Testis (tissue), 3 donors: Measurements from ENCODE around the gene TMC3. TPM values are rescaled to one million over a fixed set of nuclear protein-coding genes. Genes with fewer than 3 reads are reported as not detected.
A peak's percentile ranks its signal among the peaks of the same experiment; 100 is the strongest.

ENCODE experiments used
- DNase-seq: peaks from one replicate; pipeline ENCODE4 v3.0.0-alpha.2; 2019
- H3K27ac ChIP-seq, 2 donors: fragments of 200-600 bp; sonication (generic); one replicate each; pipeline ENCODE4 v1.5.1; 2019
- H3K27me3 ChIP-seq: fragments of 200-600 bp; sonication (generic); one replicate; pipeline ENCODE4 v1.5.1; 2019
- H3K36me3 ChIP-seq: fragments of 200-600 bp; sonication (generic); one replicate; pipeline ENCODE4 v1.5.1; 2017; ENCODE audit warnings: low read depth; ENCODE audit errors: missing control alignments
- H3K4me1 ChIP-seq: fragments of 200-600 bp; sonication (generic); one replicate; pipeline ENCODE4 v1.5.1; 2019
- H3K4me3 ChIP-seq, 2 donors: fragments of 200-600 bp; sonication (generic); one replicate each; pipeline ENCODE4 v1.5.1; 2017 to 2019
- H3K9me3 ChIP-seq: fragments of 200-600 bp; sonication (generic); one replicate; pipeline ENCODE4 v1.5.1; 2017
- POLR2A ChIP-seq: fragments of 450-650 bp; IDR thresholded peaks from one replicate; pipeline ENCODE4 v1.6.1; 2017; ENCODE audit warnings: antibody characterized with exemption, mild to moderate bottlenecking, moderate library complexity
- WGBS, 2 donors: methylation state at CpG; one replicate each; pipeline ENCODE4 v1.1.5; 2018; 5-methylcytosine and 5-hydroxymethylcytosine counted together
- intact Hi-C: fragments of 100-400 bp; cut with DNase I; formaldehyde crosslinking; loops from one replicate; pipeline ENCODE4 v1.15.1; 2023; ENCODE audit warnings: low total_unique reads
- polyA plus RNA-seq: library from polyadenylated mRNA; stranded (reverse); fragments of 350-450 nt; fragmentation: Illumina TruSeq; extraction: RNeasy Lipid Tissue Mini Kit (QIAGEN cat#74804); gene quantifications from one replicate; pipeline ENCODE4 v1.2.3, GENCODE V29; 2014; ENCODE audit warnings: low read depth, low replicate concordance; ENCODE audit not compliant: insufficient read depth
- total RNA-seq, 2 donors: library from RNA; depleted of rRNA; stranded (reverse); fragments of >200 nt; gene quantifications; one replicate each; pipeline ENCODE4 v1.2.3, GENCODE V29; 2016
- TF ChIP-seq, protein P1 (sequence below), 3 experiments: fragments of 450-650 bp in 2 of 3; fragments of 200-600 bp in 1 of 3; sonication (generic) in 1 of 3; IDR thresholded peaks; one replicate each; pipeline ENCODE4 v1.5.1; 2016 to 2019; ENCODE audit warnings: antibody characterized with exemption in 3 of 3, mild to moderate bottlenecking in 2 of 3, moderate library complexity in 1 of 3

TMC3 gene
- total and polyA plus RNA-seq, 3 donors from 2014 or later = 0.16 to 0.31 (median 0.26) TPM

DNA sequence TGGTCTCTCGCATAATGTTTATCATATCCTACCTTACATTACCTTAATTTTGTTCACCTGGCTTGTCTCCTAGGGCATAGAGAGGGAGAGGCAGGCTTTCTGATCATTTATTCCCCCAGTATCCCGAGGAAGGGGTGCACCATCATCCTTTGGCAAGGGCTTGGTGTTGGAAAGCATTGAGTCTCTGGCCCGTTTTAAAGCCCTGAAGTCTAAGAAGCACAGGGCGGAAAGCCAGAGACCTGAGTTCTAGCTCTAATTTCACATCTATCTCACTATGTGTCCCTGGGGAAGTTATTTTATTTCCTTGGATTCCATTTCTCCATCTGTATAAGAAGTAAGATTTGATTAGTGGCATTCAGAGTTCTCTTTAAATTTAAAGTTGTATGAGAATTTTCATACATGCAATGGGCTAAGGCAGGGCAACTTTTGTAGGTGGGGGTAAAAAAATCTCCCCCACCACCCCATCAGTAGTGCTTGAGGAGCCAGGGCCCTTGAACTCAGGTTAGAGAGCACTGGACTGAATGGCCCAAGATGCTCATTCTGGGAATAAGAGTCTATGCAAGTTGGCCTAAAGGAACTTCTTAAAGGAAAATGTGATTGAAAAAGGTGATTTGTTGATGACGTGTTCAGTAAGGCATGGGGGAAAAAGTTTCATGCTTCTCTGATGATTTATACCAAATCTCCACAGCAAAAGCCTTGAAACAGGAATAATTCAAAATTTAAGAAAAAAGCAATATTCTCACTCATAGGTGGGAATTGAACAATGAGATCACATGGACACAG lies 10.1 kb downstream of the TMC3 start:
- H3K27ac ChIP-seq = no peak overlapping the region
- intact Hi-C loops = no loop called here
- H3K27me3 ChIP-seq = no peaks in the 10 kb centered on the region
- no peaks in the 10 kb centered on the region for H3K36me3 ChIP-seq
- H3K4me3 ChIP-seq = no peak overlapping the region
- 45 to 62% methylated on average over 5 of the region's 5 CpGs for WGBS, 2 donors
- no peak for TF ChIP-seq POLR2A
- TF ChIP-seq, protein P1, sequence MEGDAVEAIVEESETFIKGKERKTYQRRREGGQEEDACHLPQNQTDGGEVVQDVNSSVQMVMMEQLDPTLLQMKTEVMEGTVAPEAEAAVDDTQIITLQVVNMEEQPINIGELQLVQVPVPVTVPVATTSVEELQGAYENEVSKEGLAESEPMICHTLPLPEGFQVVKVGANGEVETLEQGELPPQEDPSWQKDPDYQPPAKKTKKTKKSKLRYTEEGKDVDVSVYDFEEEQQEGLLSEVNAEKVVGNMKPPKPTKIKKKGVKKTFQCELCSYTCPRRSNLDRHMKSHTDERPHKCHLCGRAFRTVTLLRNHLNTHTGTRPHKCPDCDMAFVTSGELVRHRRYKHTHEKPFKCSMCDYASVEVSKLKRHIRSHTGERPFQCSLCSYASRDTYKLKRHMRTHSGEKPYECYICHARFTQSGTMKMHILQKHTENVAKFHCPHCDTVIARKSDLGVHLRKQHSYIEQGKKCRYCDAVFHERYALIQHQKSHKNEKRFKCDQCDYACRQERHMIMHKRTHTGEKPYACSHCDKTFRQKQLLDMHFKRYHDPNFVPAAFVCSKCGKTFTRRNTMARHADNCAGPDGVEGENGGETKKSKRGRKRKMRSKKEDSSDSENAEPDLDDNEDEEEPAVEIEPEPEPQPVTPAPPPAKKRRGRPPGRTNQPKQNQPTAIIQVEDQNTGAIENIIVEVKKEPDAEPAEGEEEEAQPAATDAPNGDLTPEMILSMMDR (IDR thresholded peaks at IDR 0.05) = no peak
- DNase-seq = peak; percentile 34
- H3K4me1 ChIP-seq = no peaks in the 10 kb centered on the region
- no peaks in the 10 kb centered on the region for H3K9me3 ChIP-seq

DNA sequence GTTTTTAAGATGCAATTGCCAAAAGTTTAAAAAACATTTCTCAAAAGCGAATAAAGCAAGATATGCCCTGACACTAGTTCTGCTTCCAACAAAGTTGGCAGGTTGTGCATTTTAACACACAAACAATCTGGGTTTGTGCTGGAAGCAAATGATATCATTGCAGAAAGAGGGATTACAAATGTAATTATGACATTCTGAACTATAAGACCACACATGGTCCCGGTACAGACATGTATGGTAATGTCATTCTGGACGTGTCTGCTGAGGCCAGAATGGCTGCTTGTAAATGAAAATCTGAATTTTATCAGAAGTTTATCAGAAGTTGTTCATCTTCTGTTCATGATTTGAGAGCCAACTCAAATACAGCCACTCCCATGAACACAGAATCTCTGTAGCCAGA lies 10.7 kb downstream of the TMC3 start:
- no peak overlapping the region for H3K4me3 ChIP-seq
- H3K36me3 ChIP-seq = no peaks in the 10 kb centered on the region
- H3K9me3 ChIP-seq = no peaks in the 10 kb centered on the region
- H3K27me3 ChIP-seq = no peaks in the 10 kb centered on the region
- DNase-seq = no peak
- intact Hi-C loops = no loop called here
- WGBS, 2 donors = 46 to 61% methylated on average over 3 of the region's 3 CpGs
- TF ChIP-seq POLR2A = no peak
- TF ChIP-seq, protein P1 (IDR thresholded peaks at IDR 0.05) = no peak
- no peak overlapping the region for H3K27ac ChIP-seq
- no peaks in the 10 kb centered on the region for H3K4me1 ChIP-seq

DNA sequence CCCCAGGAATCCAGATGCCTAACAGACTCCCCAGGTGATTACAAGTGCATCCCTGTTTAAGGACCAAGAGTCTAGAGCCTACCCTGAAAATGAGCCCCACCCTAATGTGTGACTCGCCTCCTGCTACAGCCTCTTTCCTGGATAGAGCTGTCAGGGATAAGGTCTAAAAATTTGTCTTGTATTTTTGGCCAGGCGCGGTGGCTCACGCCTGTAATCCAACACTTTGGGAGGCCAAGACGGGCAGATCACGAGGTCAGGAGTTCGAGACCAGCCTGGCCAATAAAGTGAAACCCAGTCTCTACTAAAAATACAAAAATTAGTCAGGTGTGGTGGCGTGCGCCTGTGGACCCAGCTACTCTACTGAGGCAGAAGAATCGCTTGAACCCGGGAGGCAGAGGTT lies 11.2 kb downstream of the TMC3 start:
- Histone ChIP-seq H3K27me3 (no peaks in the 10 kb centered on the region), H3K27ac (no peak overlapping the region), H3K4me3 (no peak overlapping the region), H3K36me3 (no peaks in the 10 kb centered on the region), H3K9me3 (no peaks in the 10 kb centered on the region), H3K4me1 (no peaks in the 10 kb centered on the region)
- DNase-seq = no peak
- intact Hi-C loops = no loop called here
- TF ChIP-seq POLR2A = no peak
- TF ChIP-seq, protein P1 (IDR thresholded peaks at IDR 0.05) = no peak
- 85 to 87% methylated on average over 11 of the region's 11 CpGs for WGBS, 2 donors

DNA sequence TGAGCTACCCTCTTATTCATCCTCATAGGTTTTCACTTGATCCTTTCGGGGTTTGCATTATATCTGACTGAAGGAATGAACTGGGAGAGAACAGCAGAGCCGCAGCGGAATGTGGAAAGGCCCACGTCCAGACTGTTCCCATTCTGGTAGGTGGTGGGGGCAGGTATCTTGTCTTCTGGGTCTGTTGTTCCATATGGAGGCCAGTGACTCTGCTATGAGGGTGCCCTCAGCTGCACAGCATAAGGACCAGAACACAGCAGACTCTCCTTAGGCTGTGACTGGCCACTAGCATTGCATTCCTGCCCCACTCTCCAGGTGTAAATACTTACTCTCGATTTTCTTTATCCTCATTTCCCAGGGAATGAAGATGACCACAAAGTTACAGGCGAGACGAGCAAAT lies 12.1 kb downstream of the TMC3 start:
- no peaks in the 10 kb centered on the region for H3K27me3 ChIP-seq
- no peak overlapping the region for H3K27ac ChIP-seq
- 93 to 99% methylated on average over 7 of the region's 7 CpGs for WGBS, 2 donors
- no peak for DNase-seq
- H3K4me3 ChIP-seq = no peak overlapping the region
- no peaks in the 10 kb centered on the region for H3K9me3 ChIP-seq
- no peaks in the 10 kb centered on the region for H3K4me1 ChIP-seq
- intact Hi-C loops = no loop called here
- TF ChIP-seq POLR2A = no peak
- TF ChIP-seq, protein P1 (IDR thresholded peaks at IDR 0.05) = no peak
- no peaks in the 10 kb centered on the region for H3K36me3 ChIP-seq

DNA sequence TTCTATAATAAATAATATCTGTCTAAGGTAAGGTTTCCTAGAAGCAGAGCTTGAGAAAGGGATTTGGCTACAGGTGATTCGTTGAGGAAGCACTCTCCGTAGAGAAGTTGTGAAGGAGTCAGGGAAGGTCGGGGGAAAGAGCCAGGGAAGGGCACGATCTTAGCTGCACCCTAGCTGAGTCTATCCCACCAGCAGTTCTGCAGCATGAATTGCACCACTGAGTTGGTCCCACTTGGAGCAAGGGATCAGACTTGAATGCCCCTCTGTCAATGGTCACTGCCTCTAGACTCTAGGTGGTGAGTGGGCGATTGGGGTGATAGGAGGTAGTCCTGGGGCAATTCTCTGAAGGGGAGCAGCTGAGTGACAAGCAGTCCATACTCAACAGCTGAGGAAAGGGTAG lies 13.5 kb downstream of the TMC3 start:
- Histone ChIP-seq H3K4me1 (no peaks in the 10 kb centered on the region), H3K4me3 (no peak overlapping the region), H3K27ac (no peak overlapping the region), H3K27me3 (no peaks in the 10 kb centered on the region), H3K36me3 (no peaks in the 10 kb centered on the region), H3K9me3 (no peaks in the 10 kb centered on the region)
- TF ChIP-seq, protein P1 (IDR thresholded peaks at IDR 0.05) = no peak
- TF ChIP-seq POLR2A = no peak
- no peak for DNase-seq
- WGBS, 2 donors = 94 to 97% methylated on average over 5 of the region's 5 CpGs
- intact Hi-C loops = no loop called here
